ENCODE measurements around the gene DHRS11.
A peak's percentile ranks its signal among the peaks of the same experiment; 100 is the strongest.
"Not testable (repeated sequence)": the region's sequence is repeated elsewhere in the genome, so short reads cannot be mapped to it uniquely, and the experiment has no call there.

Gene DHRS11

GRCh38 chr17:36594626-36595401, 3.1 kb downstream of the DHRS11 start:
- no peak for DNase-seq

GRCh38 chr17:36597226-36597625, 5.5 kb downstream of the DHRS11 start:
- no peak for DNase-seq

GRCh38 chr17:36597866-36598777, 6.4 kb downstream of the DHRS11 start:
- no peak for DNase-seq

DNA sequence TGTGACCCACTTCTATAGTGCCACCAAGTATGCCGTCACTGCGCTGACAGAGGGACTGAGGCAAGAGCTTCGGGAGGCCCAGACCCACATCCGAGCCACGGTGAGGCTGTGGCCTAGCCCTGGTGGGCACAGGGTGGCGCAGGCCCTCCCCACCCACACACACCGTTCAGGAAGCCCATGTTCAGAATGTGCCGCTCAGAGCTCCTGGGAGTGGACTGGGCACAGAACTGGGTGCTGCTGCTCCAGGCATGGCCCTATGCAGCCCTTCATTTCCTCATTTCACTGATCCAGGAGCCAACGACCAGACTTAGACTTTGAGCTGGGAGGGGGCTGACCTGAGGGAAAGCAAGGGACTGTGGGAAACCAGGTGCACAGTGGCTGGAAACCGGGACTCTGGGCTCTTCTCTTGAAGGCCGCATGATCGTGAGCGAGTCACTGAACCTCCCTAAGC, 7.3 kb downstream of the DHRS11 start:
- no peak for DNase-seq

DNA sequence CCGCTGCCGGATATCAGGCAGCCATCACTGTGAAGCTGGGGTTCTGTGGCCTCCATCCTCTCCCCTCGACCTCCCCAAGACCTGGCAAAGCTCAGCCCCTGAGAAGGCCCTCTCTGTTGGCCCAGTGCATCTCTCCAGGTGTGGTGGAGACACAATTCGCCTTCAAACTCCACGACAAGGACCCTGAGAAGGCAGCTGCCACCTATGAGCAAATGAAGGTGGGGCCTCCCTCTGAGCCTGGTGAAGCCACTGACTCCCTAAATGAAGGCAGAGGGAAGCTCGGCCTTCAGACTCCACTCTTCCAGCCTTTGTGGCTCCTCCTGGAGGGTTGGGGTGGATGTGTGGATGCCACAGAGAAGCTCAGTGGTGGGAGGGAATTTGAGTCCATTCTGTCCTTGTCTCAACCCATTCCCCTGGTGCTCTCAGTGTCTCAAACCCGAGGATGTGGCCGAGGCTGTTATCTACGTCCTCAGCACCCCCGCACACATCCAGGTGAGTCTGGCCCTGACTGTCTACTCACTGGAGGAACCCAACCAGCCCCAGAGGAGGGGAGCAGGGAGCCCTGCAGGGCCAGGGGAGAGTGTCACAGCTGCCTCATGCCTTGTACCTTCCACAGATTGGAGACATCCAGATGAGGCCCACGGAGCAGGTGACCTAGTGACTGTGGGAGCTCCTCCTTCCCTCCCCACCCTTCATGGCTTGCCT, 8.0 kb downstream of the DHRS11 start:
- DNase-seq: no peak

- no peak for DNase-seq
Measured at GRCh38 chr17:36600465-36600864, 8.8 kb downstream of the DHRS11 start.

GRCh38 chr17:36600936-36601302, 9.2 kb downstream of the DHRS11 start:
- no peak for DNase-seq

- peak; percentile 91 for DNase-seq
Measured at GRCh38 chr17:36601303-36602029, 9.8 kb downstream of the DHRS11 start, which contains the start of gene MRM1. MRM1 (plus strand) TSS chr17:36601583; CDS start chr17:36601811, 228 bp downstream.

GRCh38 chr17:36602030-36602748, 10.5 kb downstream of the DHRS11 start:
- no peak for DNase-seq

GRCh38 chr17:36602924-36603384, 11.3 kb downstream of the DHRS11 start:
- peak; percentile 74 to 81 for DNase-seq

DNA sequence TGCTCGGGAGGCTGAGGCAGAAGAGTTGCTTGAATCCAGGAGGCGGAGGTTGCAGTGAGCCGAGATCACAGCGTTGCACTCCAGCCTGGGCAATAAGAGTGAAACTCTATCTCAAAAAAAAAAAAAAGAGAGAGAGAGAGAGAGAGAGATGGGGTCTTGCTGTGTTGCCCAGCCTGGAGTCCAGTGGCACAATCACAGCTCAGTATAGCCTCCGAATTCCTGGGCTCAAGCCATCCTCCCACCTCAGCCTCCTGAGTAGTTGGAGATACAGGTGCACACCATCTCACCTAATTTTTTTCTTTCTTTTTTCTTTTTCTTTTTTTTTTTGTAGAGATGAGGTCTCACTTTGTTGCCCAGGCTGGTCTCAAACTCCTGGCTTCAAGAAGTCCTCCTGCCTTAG, 13.3 kb downstream of the DHRS11 start:
- not testable (repeated sequence) for DNase-seq

- no peak for DNase-seq
Measured at GRCh38 chr17:36608280-36608679, 16.6 kb downstream of the DHRS11 start.

DNA sequence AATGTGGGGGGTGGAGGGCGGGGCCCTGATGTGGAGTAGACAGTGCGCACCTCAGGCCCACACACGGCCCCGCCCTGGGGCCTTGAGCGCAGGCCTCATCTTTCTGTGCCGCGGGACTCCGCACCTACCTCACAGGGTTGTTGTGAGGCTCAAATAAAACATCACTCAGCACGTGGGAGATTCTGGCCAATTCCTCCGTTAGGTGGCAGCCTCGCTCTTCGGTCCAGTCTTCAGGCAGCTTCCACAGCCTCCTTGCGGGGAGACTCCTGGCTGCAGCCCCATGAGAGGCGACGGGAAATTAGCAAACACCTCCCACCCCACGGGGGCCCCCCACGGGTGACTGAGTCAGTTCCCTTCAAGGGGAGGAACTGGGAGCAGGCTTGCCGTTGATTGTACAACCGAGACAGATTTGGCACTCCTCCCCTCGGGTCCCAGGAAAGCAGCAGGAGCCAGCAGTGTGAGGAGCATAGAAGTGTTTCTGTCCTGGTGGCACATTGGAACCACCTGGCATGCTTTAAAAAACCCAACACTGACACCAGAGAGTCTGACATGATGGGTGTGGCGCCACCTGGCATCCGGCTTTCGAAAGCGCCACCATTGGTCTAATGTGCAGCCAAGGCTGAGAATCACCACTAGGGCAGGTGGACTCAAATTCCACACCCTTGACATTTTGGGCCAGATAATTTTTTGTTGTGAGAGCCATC, 17.3 kb downstream of the DHRS11 start:
- peak in 1 of 2 donors; percentile 27 for DNase-seq

- DNase-seq: no peak
Measured at GRCh38 chr17:36609498-36609862, 17.8 kb downstream of the DHRS11 start.

GRCh38 chr17:36610474-36610873, 18.8 kb downstream of the DHRS11 start:
- no peak for DNase-seq

DNA sequence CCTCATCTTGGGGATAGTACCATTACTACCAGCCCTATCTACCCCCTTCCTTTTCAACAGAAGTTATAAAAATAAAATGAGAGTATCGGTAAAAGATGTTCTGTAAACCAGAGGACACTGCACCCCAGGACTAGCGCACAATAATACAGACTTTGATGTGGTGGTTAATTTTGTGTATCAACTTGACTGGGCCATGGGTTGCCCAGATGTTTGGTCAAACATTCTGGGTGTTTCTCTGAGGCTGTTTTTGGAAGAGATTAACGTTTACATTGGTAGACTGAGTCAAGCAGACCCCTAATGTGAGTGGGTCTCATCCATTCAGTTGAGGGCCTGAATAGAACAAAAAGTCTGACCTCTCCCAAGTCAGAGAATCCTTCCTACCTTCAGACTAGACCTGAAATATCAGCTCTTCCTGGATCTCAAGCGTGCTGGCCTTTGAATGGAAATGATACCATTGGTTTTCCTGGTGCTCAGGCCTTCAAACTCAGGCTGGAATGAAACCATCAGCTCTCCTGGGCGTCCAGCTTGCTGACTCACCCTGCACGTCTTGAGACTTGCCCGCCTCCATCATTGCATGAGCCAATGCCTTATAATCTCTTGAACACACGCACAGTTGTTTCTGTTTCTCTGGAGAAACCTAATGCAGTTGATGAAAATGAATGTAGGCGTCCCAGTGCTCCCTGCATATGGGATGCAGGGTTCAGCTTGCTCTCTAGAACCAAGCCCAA, 19.8 kb downstream of the DHRS11 start:
- no peak for DNase-seq

DNA sequence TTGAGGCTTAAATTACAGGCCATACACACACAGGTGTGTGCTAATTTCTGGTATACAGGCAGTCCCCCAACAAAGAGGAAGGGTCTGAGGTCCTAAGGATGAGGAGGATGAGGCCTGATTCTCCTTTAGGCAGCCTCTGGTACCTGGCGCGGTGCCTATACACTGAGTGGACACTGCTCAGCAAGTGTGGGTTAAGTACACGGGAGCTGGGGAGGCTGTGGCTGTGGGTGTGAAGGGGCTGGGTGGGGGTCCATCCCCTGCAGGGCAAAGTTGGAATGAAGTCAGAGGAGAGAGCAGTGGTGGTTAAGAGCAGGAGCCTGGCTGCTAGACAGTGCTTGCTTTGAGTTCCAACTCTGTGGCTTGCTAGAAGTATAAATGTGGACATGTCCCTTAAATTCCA, 20.6 kb downstream of the DHRS11 start:
- no peak for DNase-seq

- no peak for DNase-seq
Measured at GRCh38 chr17:36613155-36613554, 21.5 kb downstream of the DHRS11 start.

DNA sequence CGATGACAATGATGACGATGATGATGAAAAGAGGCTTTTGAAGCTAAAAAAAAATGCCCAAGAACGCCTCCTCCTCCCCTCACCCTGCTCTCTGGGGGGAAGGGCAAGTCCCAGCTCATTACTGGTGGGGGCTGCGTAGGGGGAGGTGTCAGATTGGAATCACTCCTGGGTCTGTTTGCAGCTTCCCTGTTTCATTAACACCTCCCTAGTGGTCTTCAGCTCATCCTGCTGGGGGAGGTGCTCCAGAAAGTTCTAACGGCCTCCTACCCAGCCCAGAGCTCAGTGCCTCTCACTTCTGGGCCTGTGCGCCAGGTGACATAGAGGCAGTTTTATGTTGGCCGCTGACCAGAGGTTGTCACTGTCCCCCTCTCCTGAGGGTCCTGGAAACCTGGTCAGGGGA, 22.4 kb downstream of the DHRS11 start:
- no peak for DNase-seq

DNA sequence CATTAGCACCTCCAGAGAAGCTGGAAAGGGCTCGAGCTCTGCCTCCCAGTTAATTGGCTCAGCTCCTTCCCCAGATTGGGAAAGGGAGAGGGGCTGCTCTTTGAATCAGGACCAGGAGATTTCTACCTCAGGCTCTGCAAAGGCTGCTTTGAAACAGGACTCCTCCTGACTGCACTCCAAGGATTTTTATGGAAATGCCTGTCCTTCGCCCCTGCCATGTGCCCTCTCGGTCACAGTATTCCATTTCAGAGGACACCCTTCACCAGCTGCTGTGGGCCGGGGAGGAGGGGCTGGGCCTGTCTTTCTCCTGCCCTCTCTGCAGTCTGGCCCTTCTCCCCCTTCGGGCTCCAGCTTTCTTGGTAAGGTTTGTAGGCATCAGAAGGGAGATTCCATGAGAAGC, 23.3 kb downstream of the DHRS11 start:
- no peak for DNase-seq

Data from CD4-positive, alpha-beta T cell treated with Interleukin-1 beta for 1 hour (primary cell).